ENCODE measurements around the gene ITGA2.

- no peak for TF ChIP-seq REST (IDR thresholded peaks at IDR 0.05; ENCODE audit: insufficient replicate concordance, low read depth)
- peak; percentile 2 for TF ChIP-seq CTCF (IDR thresholded peaks at IDR 0.05; ENCODE audit: insufficient read depth, low read length)
- no peak for TF ChIP-seq POLR2AphosphoS5 (IDR thresholded peaks at IDR 0.05; ENCODE audit: low read depth)
- no peak for TF ChIP-seq GABPA (IDR thresholded peaks at IDR 0.05; ENCODE audit: low read depth)
These were observed 802 bp downstream of the ITGA2 start for GRCh38 chr5:52989781-52990527.
